HEK293 (cell line): Measurements from ENCODE around the gene CD99L2.
A peak's percentile ranks its signal among the peaks of the same experiment; 100 is the strongest.

Experiments
- CTCF ChIA-PET: fragments of 350-600 bp; formaldehyde crosslinking; extraction: SDS; loops from one replicate; lab custom pipeline; 2021; ENCODE audit warnings: antibody characterized with exemption; lab: Yijun Ruan, JAX
- POLR2A ChIA-PET: fragments of 300-600 bp; formaldehyde crosslinking; extraction: SDS; loops from one replicate; lab custom pipeline; 2020; ENCODE audit warnings: antibody characterized with exemption, inconsistent platforms; lab: Yijun Ruan, JAX
- H3K27ac ChIP-seq: fragments of 200-500 bp; sonication (Bioruptor generic); 2 replicates; pipeline ENCODE4 v1.5.1; 2014; ENCODE audit warnings: low read depth, low read length, control low read depth, inconsistent platforms; ENCODE audit errors: extremely low read depth
- H3K36me3 ChIP-seq, 2 experiments: fragments of 200-500 bp in 1 of 2; sonication (Bioruptor generic) in 1 of 2; 1 replicate in 1 of 2; 2 replicates in 1 of 2; pipeline ENCODE4 v1.5.1; 2014 to 2017; ENCODE audit warnings: inconsistent platforms in 2 of 2, low read length in 2 of 2; ENCODE audit not compliant: control insufficient read depth in 2 of 2, insufficient read depth in 1 of 2
- H3K4me1 ChIP-seq: fragments of 200-500 bp; sonication (Bioruptor generic); 2 replicates; pipeline ENCODE4 v1.5.1; 2014; ENCODE audit warnings: mild to moderate bottlenecking, low read length, inconsistent platforms; ENCODE audit not compliant: control insufficient read depth, insufficient read depth
- H3K4me3 ChIP-seq: 2 replicates; pipeline ENCODE4 v1.5.1; 2011; ENCODE audit warnings: low read depth, mild to moderate bottlenecking, control low read depth, low read length, moderate library complexity
- H3K9me3 ChIP-seq: fragments of 200-500 bp; sonication (Bioruptor generic); 2 replicates; pipeline ENCODE4 v1.5.1; 2014; ENCODE audit warnings: low read depth, low read length, inconsistent platforms; ENCODE audit not compliant: control insufficient read depth, insufficient read depth
- BCL11B ChIP-seq: fragments of 450-650 bp; formaldehyde crosslinking; IDR thresholded peaks from 2 replicates; pipeline ENCODE4 v1.5.1; 2016; ENCODE audit warnings: low read depth, missing biosample characterization, missing genetic modification characterization
- PRDM10 ChIP-seq: fragments of 450-650 bp; formaldehyde crosslinking; IDR thresholded peaks from 2 replicates; pipeline ENCODE4 v1.5.1; 2016; ENCODE audit warnings: missing biosample characterization, missing genetic modification characterization
- TSHZ1 ChIP-seq: fragments of 450-650 bp; formaldehyde crosslinking; IDR thresholded peaks from 2 replicates; pipeline ENCODE4 v1.5.1; 2016; ENCODE audit warnings: missing biosample characterization, missing genetic modification characterization, borderline replicate concordance
- ZNF10 ChIP-seq: fragments of 450-650 bp; formaldehyde crosslinking; IDR thresholded peaks from 2 replicates; pipeline ENCODE4 v1.5.1; 2017; ENCODE audit warnings: missing biosample characterization, missing genetic modification characterization
- ZNF274 ChIP-seq, 2 experiments: fragments of 200-500 bp in 1 of 2; fragments of 450-650 bp in 1 of 2; sonication (Bioruptor generic) in 1 of 2; formaldehyde crosslinking in 1 of 2; IDR thresholded peaks; 2 replicates each; pipeline versions ENCODE4 v1.5.1 to v1.6.1; 2014 to 2016; ENCODE audit warnings: borderline replicate concordance in 1 of 2, inconsistent platforms in 1 of 2, low read length in 1 of 2, missing biosample characterization in 1 of 2, missing genetic modification characterization in 1 of 2
- ZNF394 ChIP-seq: fragments of 450-650 bp; formaldehyde crosslinking; IDR thresholded peaks from 2 replicates; pipeline ENCODE4 v1.5.1; 2016; ENCODE audit warnings: missing biosample characterization, missing genetic modification characterization, mild to moderate bottlenecking, moderate library complexity, borderline replicate concordance
- ZNF433 ChIP-seq: fragments of 450-650 bp; formaldehyde crosslinking; IDR thresholded peaks from 2 replicates; pipeline ENCODE4 v1.5.1; 2016; ENCODE audit warnings: missing biosample characterization, missing genetic modification characterization, low read depth
- ZNF639 ChIP-seq: fragments of 450-650 bp; formaldehyde crosslinking; IDR thresholded peaks from 2 replicates; pipeline ENCODE4 v1.5.1; 2016; ENCODE audit warnings: missing biosample characterization, missing genetic modification characterization
- ZNF660 ChIP-seq: fragments of 450-650 bp; IDR thresholded peaks from 2 replicates; pipeline ENCODE4 v1.5.1; 2018; ENCODE audit warnings: missing biosample characterization, mild to moderate bottlenecking, missing genetic modification characterization
- ZNF701 ChIP-seq: fragments of 450-650 bp; formaldehyde crosslinking; IDR thresholded peaks from 2 replicates; pipeline ENCODE4 v1.5.1; 2016; ENCODE audit warnings: missing biosample characterization, missing genetic modification characterization
- ZNF747 ChIP-seq: fragments of 450-650 bp; formaldehyde crosslinking; IDR thresholded peaks from 2 replicates; pipeline ENCODE4 v1.5.1; 2016; ENCODE audit warnings: missing biosample characterization, missing genetic modification characterization
- ZNF768 ChIP-seq: fragments of 450-650 bp; formaldehyde crosslinking; IDR thresholded peaks from 2 replicates; pipeline ENCODE4 v1.5.1; 2018; ENCODE audit warnings: missing biosample characterization, mild to moderate bottlenecking, missing genetic modification characterization
- TF ChIP-seq, protein P1 (sequence below): fragments of 450-650 bp; formaldehyde crosslinking; IDR thresholded peaks from 2 replicates; pipeline ENCODE4 v1.5.1; 2016; ENCODE audit warnings: missing biosample characterization, missing genetic modification characterization

Gene CD99L2

DNA sequence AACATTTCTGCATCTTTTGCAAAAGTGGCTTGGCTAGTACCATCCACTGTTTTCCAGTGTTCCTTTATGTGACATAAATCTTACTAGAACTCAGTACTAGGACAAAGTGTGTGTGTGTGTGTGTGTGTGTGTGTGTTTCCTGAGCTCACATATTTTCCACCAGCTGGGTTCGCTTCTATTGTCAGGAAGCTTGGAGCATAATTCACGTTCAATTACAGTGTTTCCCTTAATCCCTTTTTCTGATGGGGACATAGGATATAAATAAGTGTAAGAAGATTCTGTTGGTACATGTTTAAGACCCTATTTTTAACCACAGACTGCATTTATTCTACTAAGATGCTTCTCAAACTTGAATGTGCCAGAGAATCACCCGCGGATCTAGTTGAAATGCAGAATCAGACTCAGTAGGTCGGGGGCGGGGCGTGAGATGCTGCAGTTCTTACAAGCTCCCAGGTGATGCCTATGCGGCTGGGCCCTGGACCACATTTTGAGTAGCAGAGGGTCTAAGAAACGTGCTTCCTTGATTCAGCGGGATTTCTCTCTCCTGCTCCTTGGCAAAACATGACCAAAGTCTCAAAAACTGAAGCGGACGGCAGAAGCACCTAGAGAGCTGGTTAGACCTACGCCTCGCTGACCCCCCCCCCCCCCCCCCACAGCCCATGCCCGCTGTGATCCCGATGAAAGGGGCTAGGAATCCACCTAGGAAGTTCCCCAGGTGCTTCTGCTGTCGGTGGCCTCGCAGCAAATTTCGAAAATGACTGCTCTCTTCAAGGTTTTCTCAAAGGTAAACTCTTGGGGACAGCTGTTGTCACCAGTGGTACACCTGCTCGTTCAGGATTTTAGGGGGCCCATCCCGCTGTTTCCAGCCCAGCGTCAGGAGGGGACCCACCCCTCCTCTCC lies 797 bp downstream of the CD99L2 start:
- Histone ChIP-seq H3K9me3 (no peaks in the 10 kb centered on the region), H3K27ac (peak overlapping the region; percentile 72; the same call in 1 of the 2 replicates), H3K4me3 (peak overlapping the region; percentile 62), H3K4me1 (peaks cover 5% of the 10 kb centered on the region; the same call in 1 of the 2 replicates), H3K36me3 (peaks cover 0 to 3% of the 10 kb centered on the region in 2 experiments; a peak in 1 of 3 replicates)
- ChIA-PET POLR2A (interaction anchor here (0.5 to 1.0 kb wide), 4 partner anchors 18 to 1740 kb away, joined by 3 to 6 read pairs (median 4); partner anchors contain the start of gene GABRQ), CTCF (no interaction called here)
- no peak for TF ChIP-seq ZNF433 (tag by site-specific recombination)
- TF ChIP-seq PRDM10, result no peak

DNA sequence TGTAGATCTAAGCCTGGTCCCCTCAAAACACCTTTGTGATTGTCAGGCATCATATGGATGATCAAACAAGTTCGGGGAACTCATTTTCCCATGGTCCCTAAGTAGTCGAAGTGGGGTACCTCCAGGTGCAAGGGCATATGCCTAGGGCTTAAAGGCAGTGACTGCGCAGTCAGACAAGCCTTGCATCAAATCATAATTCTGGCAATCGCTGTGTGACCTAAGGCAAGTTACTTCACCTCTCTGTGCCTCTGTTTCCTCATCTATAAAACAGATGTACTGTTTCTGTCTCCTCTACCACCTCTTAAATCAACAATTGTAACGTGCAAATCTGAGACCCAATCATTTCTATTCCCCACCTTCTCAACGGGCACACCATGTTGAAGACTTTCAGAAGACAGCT lies 1.8 kb downstream of the CD99L2 start:
- Histone ChIP-seq H3K27ac (no peak overlapping the region), H3K4me1 (no peaks in the 10 kb centered on the region)
- CTCF ChIA-PET, result interaction anchor here (0.6 to 1.0 kb wide), 3 partner anchors 25 to 185 kb away, joined by 3 to 4 read pairs (median 3); no protein-coding TSS in a partner anchor
- TF ChIP-seq ZNF747 (no peak), ZNF768 (tag by site-specific recombination) (peak; percentile 74)
- TF ChIP-seq, all 188 proteins: peak for 1
- POLR2A ChIA-PET, result no interaction called here
- H3K4me3 ChIP-seq, result no peak overlapping the region
- peaks cover 0 to 3% of the 10 kb centered on the region in 2 experiments; a peak in 1 of 3 replicates for H3K36me3 ChIP-seq
- no peaks in the 10 kb centered on the region for H3K9me3 ChIP-seq

DNA sequence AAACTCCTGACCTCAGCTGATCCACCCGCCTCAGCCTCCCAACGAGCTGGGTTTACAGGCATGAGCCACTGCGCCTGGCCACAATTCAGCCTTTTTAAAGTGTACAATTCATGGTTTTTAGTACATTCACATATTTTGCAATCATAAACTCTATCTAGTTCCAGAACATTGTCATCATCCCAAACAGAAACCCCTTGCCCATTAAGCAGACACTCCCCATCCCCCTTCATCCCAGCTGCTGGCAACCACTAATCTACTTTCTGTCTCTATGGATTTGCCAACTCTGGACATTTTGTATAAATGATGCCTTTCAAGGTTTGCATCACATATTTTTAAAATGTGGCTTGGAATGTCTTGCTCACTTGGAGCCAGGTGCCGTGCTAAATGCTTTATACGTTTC lies 4.5 kb downstream of the CD99L2 start:
- peaks cover 0 to 3% of the 10 kb centered on the region in 2 experiments; a peak in 1 of 3 replicates for H3K36me3 ChIP-seq
- H3K27ac ChIP-seq, result no peak overlapping the region
- POLR2A ChIA-PET, result no interaction called here
- CTCF ChIA-PET, result no interaction called here
- TF ChIP-seq ZNF639 (tag by site-specific recombination) (no peak), ZNF274 (IDR thresholded peaks at IDR 0.05; ENCODE audit: low read length) (no peak), ZNF274 (tag by site-specific recombination; IDR thresholded peaks at IDR 0.05; ENCODE audit: borderline replicate concordance) (no peak), ZNF701 (no peak), ZNF394 (tag by site-specific recombination) (no peak), TSHZ1 (tag by site-specific recombination) (no peak), BCL11B (no peak), ZNF10 (tag by site-specific recombination) (no peak), ZNF660 (tag by site-specific recombination) (no peak)
- TF ChIP-seq, protein P1, sequence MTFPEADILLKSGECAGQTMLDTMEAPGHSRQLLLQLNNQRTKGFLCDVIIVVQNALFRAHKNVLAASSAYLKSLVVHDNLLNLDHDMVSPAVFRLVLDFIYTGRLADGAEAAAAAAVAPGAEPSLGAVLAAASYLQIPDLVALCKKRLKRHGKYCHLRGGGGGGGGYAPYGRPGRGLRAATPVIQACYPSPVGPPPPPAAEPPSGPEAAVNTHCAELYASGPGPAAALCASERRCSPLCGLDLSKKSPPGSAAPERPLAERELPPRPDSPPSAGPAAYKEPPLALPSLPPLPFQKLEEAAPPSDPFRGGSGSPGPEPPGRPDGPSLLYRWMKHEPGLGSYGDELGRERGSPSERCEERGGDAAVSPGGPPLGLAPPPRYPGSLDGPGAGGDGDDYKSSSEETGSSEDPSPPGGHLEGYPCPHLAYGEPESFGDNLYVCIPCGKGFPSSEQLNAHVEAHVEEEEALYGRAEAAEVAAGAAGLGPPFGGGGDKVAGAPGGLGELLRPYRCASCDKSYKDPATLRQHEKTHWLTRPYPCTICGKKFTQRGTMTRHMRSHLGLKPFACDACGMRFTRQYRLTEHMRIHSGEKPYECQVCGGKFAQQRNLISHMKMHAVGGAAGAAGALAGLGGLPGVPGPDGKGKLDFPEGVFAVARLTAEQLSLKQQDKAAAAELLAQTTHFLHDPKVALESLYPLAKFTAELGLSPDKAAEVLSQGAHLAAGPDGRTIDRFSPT, result no peak
- TF ChIP-seq, all 188 proteins: peak for 0
- H3K4me1 ChIP-seq, result no peaks in the 10 kb centered on the region
- H3K9me3 ChIP-seq, result no peaks in the 10 kb centered on the region
- H3K4me3 ChIP-seq, result no peak overlapping the region
